GM06990 (cell line): Measurements from ENCODE around the gene MAN2B2.

Experiments
- DNase-seq: peaks from one replicate; pipeline ENCODE4 v3.0.0-alpha.2; 2011; ENCODE audit not compliant: insufficient read length; ENCODE audit errors: extremely low read depth
- H3K27me3 ChIP-seq: replicated peaks from 2 replicates; pipeline ENCODE4 v1.6.0; 2011; ENCODE audit warnings: low read length; ENCODE audit not compliant: control insufficient read depth, insufficient read depth
- H3K36me3 ChIP-seq: 2 replicates; pipeline ENCODE4 v1.5.1; 2011; ENCODE audit warnings: low read length; ENCODE audit not compliant: control insufficient read depth, insufficient read depth
- H3K4me3 ChIP-seq: replicated peaks from 2 replicates; pipeline ENCODE4 v1.5.1; 2011; ENCODE audit warnings: low read depth, mild to moderate bottlenecking, control low read depth, low read length
- TF ChIP-seq, protein P1 (sequence below): IDR thresholded peaks from 2 replicates; pipeline ENCODE4 v1.5.1; 2011; ENCODE audit warnings: low read length, control low read depth, mild to moderate bottlenecking, inconsistent platforms; ENCODE audit not compliant: insufficient read depth, poor library complexity, severe bottlenecking

The MAN2B2 gene

GRCh38 chr4:6532658-6533057 lies 42.3 kb upstream of the MAN2B2 start:
- no peak for DNase-seq
- TF ChIP-seq, protein P1, sequence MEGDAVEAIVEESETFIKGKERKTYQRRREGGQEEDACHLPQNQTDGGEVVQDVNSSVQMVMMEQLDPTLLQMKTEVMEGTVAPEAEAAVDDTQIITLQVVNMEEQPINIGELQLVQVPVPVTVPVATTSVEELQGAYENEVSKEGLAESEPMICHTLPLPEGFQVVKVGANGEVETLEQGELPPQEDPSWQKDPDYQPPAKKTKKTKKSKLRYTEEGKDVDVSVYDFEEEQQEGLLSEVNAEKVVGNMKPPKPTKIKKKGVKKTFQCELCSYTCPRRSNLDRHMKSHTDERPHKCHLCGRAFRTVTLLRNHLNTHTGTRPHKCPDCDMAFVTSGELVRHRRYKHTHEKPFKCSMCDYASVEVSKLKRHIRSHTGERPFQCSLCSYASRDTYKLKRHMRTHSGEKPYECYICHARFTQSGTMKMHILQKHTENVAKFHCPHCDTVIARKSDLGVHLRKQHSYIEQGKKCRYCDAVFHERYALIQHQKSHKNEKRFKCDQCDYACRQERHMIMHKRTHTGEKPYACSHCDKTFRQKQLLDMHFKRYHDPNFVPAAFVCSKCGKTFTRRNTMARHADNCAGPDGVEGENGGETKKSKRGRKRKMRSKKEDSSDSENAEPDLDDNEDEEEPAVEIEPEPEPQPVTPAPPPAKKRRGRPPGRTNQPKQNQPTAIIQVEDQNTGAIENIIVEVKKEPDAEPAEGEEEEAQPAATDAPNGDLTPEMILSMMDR = no peak
- Histone ChIP-seq H3K36me3 (no peaks in the 10 kb centered on the region), H3K27me3 (no peaks in the 10 kb centered on the region; the same call in 1 of the 2 replicates), H3K4me3 (no peak overlapping the region)

DNA sequence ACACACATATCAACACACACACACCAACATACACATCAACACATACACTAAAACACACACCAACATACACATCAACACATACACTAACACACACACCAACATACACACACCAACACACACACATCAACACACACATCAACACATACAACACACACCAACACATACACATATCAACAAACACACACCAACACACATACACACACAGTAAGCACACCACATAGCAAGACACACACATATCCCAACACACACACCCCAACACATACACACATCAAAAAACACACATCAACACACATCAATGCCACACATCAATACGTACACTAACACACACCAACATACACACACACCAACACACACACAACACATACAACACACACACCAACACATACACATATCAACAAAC lies 40.9 kb upstream of the MAN2B2 start:
- no peak for DNase-seq
- TF ChIP-seq, protein P1 = no peak

GRCh38 chr4:6534618-6535328 lies 40.2 kb upstream of the MAN2B2 start:
- no peak overlapping the region for H3K4me3 ChIP-seq
- no peak for DNase-seq
- H3K36me3 ChIP-seq = no peaks in the 10 kb centered on the region
- no peaks in the 10 kb centered on the region for H3K27me3 ChIP-seq
- TF ChIP-seq, protein P1 = no peak

More for the DNA sequence above, 40.9 kb upstream of the MAN2B2 start:
- H3K36me3 ChIP-seq = no peaks in the 10 kb centered on the region
- H3K27me3 ChIP-seq = no peaks in the 10 kb centered on the region
- H3K4me3 ChIP-seq = no peak overlapping the region

GRCh38 chr4:6535329-6535692 lies 39.7 kb upstream of the MAN2B2 start:
- H3K27me3 ChIP-seq = no peaks in the 10 kb centered on the region
- H3K4me3 ChIP-seq = no peak overlapping the region
- no peaks in the 10 kb centered on the region for H3K36me3 ChIP-seq
- TF ChIP-seq, protein P1 = no peak
- no peak for DNase-seq

DNA sequence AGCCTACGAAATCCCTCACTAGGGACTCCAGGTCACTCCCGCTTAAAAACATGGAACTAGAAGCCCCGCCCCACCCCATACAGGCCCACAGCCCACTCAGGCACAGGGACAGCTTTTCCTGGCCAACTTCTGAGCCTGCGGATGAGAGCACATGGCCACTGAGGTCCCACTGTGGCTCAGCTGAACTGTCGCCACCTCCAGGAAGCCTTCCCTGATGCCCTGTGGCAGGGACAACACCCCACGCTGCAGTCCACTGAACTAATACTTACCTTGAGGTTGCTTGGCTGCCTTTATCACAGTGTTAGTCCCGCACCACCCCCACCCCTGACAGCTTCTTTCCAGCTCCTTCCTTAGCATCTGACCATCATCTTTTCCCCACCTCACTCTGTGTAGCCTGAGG lies 39.3 kb upstream of the MAN2B2 start:
- TF ChIP-seq, protein P1 = no peak
- DNase-seq = no peak
- Histone ChIP-seq H3K36me3 (no peaks in the 10 kb centered on the region), H3K27me3 (no peaks in the 10 kb centered on the region), H3K4me3 (no peak overlapping the region)

- Histone ChIP-seq H3K4me3 (no peak overlapping the region), H3K27me3 (no peaks in the 10 kb centered on the region), H3K36me3 (no peaks in the 10 kb centered on the region)
- TF ChIP-seq, protein P1 = no peak
- DNase-seq = no peak
Observed at GRCh38 chr4:6538111-6538510, 36.9 kb upstream of the MAN2B2 start.
